ENCODE results near the gene NAGLU.

The NAGLU gene

DNA sequence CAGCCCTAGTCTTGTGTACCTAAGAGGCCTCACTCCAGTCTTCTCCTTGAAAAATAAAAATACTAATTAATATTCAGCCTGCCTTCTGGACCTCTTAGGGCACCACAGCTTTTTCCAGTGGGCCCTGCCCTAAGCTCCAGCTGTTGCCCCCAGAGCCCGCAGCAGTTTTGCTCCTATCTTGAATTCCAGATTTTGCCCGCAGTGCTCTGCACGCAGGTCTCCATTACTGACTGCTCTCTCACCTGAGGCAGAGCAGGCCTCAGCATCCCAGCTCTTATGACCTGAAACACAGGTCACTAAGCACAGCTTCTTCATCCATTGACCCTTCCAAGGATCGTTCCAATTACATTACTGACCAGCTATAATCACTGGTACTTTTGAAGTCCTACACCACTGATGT, 28.4 kb upstream of the NAGLU start:
- DNase-seq (ENCODE audit: low spot score), result no peak
- in situ Hi-C loops (cut with MboI; ENCODE audit: low sequenced_read_pairs, unreplicated experiment), result loop anchor here (5.0 kb wide), 1 partner anchor 95 kb away; no protein-coding TSS in a partner anchor
- TF ChIP-seq, protein P1, sequence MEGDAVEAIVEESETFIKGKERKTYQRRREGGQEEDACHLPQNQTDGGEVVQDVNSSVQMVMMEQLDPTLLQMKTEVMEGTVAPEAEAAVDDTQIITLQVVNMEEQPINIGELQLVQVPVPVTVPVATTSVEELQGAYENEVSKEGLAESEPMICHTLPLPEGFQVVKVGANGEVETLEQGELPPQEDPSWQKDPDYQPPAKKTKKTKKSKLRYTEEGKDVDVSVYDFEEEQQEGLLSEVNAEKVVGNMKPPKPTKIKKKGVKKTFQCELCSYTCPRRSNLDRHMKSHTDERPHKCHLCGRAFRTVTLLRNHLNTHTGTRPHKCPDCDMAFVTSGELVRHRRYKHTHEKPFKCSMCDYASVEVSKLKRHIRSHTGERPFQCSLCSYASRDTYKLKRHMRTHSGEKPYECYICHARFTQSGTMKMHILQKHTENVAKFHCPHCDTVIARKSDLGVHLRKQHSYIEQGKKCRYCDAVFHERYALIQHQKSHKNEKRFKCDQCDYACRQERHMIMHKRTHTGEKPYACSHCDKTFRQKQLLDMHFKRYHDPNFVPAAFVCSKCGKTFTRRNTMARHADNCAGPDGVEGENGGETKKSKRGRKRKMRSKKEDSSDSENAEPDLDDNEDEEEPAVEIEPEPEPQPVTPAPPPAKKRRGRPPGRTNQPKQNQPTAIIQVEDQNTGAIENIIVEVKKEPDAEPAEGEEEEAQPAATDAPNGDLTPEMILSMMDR (IDR thresholded peaks at IDR 0.05; ENCODE audit: borderline replicate concordance, control extremely low read depth, extremely low read depth, insufficient read depth, missing control alignments), result no peak

DNA sequence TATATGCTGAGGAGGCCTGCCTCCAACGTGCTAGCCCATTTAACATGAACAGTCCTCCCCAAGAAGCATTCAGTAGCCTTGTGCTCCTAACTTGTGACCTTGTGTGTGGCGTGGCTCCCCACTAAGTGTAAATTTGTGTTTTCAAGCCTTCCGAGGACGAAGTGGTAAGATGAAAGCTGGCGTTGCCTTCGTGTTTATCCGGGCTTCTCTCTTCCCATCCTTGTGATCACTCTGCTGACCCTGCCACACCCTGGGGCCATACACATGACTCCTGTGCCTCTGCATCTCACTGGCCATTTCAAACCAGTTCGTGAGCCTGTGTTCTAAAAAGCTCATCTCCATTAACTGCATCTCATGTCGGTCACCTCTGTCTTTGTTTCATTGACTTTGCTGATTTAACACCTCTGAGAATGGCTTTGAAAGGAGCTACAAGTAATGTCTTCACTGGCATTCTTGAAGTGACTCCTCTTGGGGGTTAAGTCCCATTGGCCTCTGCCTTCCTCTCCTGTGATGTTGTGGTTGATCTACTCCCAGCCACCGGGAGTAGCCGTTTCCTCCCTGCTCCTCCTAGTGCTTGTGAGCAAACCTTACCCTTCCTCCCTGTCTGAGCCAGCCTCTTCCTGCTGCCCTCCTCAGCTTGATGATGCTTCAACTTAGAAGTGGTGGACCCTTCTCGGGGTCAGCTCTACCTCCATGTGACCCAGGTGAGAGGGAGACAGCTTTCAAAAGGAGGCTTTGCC, 27.4 kb upstream of the NAGLU start:
- TF ChIP-seq, protein P1 (IDR thresholded peaks at IDR 0.05; ENCODE audit: borderline replicate concordance, control extremely low read depth, extremely low read depth, insufficient read depth, missing control alignments), result no peak
- no peak for DNase-seq (ENCODE audit: low spot score)
- in situ Hi-C loops (cut with MboI; ENCODE audit: low sequenced_read_pairs, unreplicated experiment), result loop anchor here (5.0 kb wide), 1 partner anchor 96 kb away; no protein-coding TSS in a partner anchor

DNA sequence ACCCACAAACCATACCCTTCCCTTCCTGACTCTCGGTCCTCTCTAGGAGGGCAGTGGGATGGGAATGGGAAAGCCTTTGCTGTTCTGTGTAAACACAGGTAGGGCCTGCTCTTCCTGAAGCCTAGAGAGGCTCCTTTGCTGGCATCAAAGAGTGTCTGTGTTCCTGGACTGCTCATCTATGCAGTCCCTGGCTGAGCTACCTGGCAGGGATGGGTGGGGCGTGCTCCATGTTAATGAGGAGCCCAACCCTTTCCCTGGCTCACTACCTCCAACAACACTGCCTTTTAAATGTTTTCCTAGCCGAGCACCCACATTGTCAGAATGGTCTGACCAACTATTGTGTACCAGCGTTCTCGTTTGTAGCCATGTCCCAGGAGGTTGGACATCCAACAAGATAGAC, 26.6 kb upstream of the NAGLU start:
- TF ChIP-seq, protein P1 (IDR thresholded peaks at IDR 0.05; ENCODE audit: borderline replicate concordance, control extremely low read depth, extremely low read depth, insufficient read depth, missing control alignments), result no peak
- in situ Hi-C loops (cut with MboI; ENCODE audit: low sequenced_read_pairs, unreplicated experiment), result loop anchor here (5.0 kb wide), 1 partner anchor 97 kb away; no protein-coding TSS in a partner anchor
- DNase-seq (ENCODE audit: low spot score), result no peak

DNA sequence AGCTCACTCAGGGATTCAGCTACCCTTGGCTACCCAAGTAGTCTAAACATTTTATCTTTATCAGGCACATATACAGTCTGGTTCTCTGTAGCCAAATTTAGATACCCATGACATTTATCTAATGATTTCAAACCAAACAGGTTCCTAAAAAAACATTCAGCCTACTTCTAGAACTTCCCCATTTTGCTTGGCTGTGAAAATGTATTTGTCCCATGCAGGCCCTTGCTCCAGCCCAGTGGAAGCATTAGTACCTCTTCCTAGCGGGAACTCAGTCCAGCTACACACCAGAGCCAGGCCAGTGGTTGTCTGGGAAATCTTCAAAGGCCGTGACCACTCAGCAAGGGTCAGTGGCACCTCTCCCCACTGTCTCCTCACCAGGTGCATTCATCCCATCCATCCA, 26.2 kb upstream of the NAGLU start:
- TF ChIP-seq, protein P1 (IDR thresholded peaks at IDR 0.05; ENCODE audit: borderline replicate concordance, control extremely low read depth, extremely low read depth, insufficient read depth, missing control alignments), result no peak
- in situ Hi-C loops (cut with MboI; ENCODE audit: low sequenced_read_pairs, unreplicated experiment), result loop anchor here (5.0 kb wide), 1 partner anchor 98 kb away; no protein-coding TSS in a partner anchor
- DNase-seq (ENCODE audit: low spot score), result no peak

DNA sequence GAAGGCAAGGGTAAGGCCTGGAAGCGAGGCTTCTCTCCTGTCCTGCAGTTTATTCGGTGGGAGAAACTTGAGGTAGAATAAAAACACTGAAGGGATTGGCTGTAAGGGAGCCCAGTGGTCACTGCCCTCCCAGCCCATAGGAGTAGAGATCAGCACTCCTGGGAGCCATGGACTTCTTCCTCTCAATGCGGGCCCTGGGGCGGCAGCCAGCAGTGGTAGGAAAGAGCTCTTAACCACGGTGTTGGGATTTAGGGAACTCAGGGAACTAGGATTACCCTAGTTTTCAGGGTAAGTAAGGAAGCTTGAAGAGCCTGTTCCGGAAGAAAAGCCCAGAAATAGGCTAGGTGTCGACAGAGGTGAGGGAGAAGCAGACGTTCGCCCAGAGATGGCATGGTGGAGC, 23.8 kb upstream of the NAGLU start:
- no peak for DNase-seq (ENCODE audit: low spot score)
- TF ChIP-seq, protein P1 (IDR thresholded peaks at IDR 0.05; ENCODE audit: borderline replicate concordance, control extremely low read depth, extremely low read depth, insufficient read depth, missing control alignments), result no peak
- in situ Hi-C loops (cut with MboI; ENCODE audit: low sequenced_read_pairs, unreplicated experiment), result no loop called here

DNA sequence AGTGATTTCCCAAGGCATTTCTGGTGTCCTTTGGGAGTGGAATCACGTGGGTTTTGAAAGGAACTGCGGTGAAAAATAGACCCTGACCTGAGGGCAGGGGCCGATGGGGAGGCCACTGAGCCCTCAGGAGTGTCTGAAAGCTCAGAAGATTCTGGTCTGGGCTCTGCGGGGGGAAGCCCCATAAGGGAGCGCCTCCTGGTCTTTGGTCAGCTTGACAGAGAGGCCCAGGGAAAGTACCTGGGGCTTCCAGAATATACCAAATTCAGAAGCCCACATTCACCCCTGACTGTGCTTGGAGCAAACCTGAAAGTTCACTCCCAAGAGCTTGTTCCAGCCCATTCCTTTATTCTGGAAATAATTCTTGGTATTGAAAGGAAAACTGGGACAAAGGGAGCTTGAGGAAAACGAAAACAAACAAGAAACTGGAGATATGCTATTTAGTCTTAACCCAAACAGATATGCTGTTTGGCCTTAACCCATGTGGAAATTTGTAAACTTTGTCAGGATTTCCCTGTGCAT, 23.2 kb upstream of the NAGLU start:
- TF ChIP-seq, protein P1 (IDR thresholded peaks at IDR 0.05; ENCODE audit: borderline replicate concordance, control extremely low read depth, extremely low read depth, insufficient read depth, missing control alignments), result no peak
- DNase-seq (ENCODE audit: low spot score), result peak; percentile 87
- in situ Hi-C loops (cut with MboI; ENCODE audit: low sequenced_read_pairs, unreplicated experiment), result no loop called here

Measured in GM13976 (cell line).